ENCODE results near the gene ARRB2.

- no peak for TF ChIP-seq CTCF (conservative IDR thresholded peaks at IDR 0.05)
- TF ChIP-seq EZH2 (IDR thresholded peaks at IDR 0.05; ENCODE audit: low read depth) = no peak
Measured at GRCh38 chr17:4704991-4705390, 5.4 kb upstream of the ARRB2 start.

All from PC-9 (cell line).